Limb (tissue), 2 donors: ENCODE measurements around the gene ACVR1.
A peak's percentile ranks its signal among the peaks of the same experiment; 100 is the strongest.
"Not testable (repeated sequence)": the region's sequence is repeated elsewhere in the genome, so short reads cannot be mapped to it uniquely, and the experiment has no call there.

ENCODE experiments used
- DNase-seq, 2 donors: peaks; one replicate each; pipeline ENCODE4 v3.0.0-alpha.2; 2016; ENCODE audit errors: extremely low spot score in 2 of 2

The ACVR1 gene

DNA sequence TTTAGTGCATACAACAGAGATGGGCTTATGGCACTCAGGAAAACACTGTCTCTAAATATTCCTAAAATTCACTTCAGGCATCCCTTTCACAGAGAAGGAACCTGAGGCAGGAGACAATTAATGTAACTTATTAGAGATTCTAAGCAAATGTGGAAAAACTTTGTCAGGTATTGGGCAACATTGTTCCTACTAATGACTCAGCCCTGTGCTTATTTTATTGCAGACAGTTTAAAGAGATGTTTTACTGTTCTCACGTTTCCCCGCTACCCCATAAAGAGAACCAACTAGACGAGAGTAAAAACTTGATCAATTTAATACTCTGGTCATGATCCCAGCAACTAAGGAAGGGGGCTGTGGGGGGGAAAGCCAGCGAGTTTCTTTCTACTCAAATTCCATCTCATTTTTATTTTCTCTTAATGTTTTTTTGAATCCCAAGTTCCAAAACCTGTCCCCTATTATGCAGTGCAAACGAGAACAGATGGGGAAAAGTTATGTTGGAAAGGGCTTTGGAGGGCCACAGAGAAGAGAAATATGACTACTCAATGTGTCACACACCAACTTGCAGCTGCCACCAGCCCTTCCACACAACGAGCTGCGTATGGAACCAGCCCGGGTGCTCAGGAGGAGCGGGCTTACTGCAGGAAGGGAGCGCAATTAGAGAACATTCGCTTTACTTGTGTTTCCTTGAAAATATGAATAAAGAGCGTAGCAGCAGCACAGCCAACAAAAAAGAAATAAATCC, 18.7 kb upstream of the ACVR1 start:
- peak; percentile 23 to 33 for DNase-seq

GRCh38 chr2:157893611-157894010, 17.5 kb upstream of the ACVR1 start:
- DNase-seq, result no peak

DNA sequence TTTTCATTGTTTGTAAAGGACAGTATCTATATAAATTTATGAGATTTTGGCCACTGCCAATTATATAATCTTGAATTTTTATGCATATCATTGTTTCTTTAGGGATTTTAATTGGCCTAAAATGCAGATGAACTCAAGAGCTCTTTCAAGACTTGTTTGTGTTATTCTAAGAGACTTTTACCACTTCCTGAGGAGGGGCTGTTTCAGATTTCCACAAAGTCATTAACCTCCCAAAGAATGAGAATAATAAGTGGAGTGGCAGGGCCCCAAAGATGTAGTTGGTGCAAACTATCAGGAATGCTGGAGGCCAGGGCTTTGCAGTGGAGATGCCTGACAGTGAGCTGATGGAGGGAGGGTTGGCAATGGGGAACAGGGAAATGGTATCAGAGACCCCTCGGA, 15.5 kb upstream of the ACVR1 start:
- no peak for DNase-seq

DNA sequence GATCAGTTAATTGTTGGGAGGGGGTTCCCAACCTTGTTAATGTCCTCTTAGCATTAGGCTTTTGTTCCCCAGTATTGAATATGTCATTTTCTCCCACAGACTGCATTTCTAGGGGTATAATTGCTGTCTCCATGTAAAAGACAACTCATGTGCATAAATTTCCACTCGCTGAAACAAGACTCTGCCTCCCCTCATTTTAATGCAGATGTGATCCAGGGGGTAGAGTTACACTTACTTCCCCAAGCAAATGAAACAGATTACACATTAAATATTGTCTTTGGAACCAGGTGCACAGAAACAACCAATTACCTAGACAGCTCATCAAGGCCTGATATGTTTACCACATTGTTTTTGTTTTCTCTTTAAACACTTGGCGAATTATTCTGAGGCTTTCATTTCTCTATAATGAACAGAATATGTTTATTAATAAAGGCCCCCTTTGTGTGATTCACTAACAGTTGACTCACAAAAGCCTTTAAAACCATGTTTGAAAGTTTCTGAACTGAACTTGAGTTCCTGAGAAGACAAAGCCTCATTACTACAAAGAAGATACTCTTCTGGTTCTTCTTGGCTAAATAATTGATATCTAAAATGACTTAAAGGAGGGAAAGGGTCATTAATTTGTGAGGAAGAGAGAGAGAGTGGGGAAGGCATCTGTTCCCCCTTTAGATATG, 15.0 kb upstream of the ACVR1 start:
- no peak for DNase-seq

DNA sequence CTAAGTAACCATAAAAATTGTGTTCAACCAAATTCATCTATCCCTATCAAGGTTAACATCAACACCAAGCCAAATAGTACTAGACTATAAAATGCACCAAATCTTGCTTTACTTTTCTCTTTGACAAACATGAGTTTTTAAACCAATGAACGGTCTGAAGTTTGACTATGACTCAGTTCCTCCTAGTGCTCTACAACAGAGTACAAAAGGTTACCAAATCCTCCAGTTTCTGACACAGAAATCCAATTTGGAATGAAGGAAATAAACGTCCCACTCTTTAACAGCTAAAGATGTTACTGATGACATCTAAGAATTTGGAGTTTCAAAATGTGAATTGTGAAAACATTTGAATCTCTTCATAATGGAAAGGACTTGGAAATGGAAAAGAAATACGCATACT, 11.8 kb upstream of the ACVR1 start:
- no peak for DNase-seq

DNA sequence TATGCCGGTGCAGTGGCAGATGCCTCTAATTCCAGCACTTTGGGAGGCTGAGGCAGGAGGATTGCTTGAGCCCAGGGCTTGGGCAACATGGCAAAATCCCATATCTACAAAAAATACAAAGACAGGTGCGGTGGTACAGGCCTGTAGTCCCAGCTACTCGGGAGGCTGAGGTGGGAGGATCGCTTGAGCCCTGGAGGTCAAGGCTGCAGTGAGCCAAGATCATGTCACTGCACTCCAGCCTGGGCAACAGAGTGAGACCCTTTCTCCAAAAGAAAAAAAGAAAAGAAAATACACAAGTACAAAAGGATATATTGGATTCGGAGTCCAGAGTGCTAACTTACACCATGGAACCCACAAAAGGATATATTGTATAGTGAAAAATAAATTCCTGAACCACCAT, 8.4 kb upstream of the ACVR1 start:
- DNase-seq, result not testable (repeated sequence)

GRCh38 chr2:157880927-157881326, 4.8 kb upstream of the ACVR1 start:
- no peak for DNase-seq

- DNase-seq, result no peak
These were observed 1.8 kb upstream of the ACVR1 start for GRCh38 chr2:157877761-157878400.

GRCh38 chr2:157876786-157877138, 632 bp upstream of the ACVR1 start:
- DNase-seq, result no peak

- peak; percentile 20 to 84 for DNase-seq
These were observed 477 bp downstream of the ACVR1 start for GRCh38 chr2:157875641-157876065.

- peak; percentile 77 to 88 for DNase-seq
These were observed 1.0 kb downstream of the ACVR1 start for GRCh38 chr2:157874997-157875640.

DNA sequence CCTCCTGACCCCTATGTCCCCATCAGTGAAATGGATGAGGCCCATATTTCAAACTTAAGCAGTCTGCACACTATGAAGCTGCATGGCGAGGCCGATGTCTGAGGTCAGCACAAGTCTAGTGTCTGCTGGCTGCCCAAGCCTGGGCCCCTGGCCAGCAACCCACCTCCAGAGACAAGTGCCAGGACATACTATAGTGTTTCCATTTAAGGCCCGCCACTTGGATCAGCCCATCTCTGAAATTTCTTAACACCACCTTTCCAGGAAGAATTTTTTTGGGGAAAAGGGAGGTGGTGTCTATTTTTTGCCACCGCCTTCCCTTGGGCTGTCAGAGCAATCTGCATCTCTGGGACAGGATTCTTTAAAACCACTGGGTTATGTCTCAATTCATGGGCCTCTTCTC, 1.8 kb downstream of the ACVR1 start:
- DNase-seq, result peak in 1 of 2 donors; percentile 38

GRCh38 chr2:157872791-157873190, 3.3 kb downstream of the ACVR1 start:
- no peak for DNase-seq

DNA sequence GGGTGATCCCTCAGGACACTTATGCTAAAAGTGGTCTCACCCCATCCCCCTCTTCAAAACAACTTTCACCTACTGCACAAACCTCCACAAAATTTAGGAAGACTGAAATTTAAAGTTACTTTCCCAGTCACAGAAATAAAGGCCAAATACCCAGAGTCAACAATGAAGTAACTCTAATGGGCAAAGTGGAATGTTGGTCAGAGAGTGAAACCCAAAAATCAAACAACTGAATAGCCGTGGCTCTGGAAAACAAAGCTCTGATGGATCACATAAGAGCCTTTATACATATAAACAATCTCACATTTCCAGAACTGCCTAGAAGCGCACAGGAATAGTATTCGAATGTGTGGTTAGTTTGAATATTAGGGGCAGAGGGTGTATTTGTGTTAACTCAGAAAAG, 4.7 kb downstream of the ACVR1 start:
- DNase-seq, result no peak

GRCh38 chr2:157868993-157869392, 7.1 kb downstream of the ACVR1 start:
- no peak for DNase-seq

GRCh38 chr2:157867703-157868102, 8.4 kb downstream of the ACVR1 start:
- no peak for DNase-seq

DNA sequence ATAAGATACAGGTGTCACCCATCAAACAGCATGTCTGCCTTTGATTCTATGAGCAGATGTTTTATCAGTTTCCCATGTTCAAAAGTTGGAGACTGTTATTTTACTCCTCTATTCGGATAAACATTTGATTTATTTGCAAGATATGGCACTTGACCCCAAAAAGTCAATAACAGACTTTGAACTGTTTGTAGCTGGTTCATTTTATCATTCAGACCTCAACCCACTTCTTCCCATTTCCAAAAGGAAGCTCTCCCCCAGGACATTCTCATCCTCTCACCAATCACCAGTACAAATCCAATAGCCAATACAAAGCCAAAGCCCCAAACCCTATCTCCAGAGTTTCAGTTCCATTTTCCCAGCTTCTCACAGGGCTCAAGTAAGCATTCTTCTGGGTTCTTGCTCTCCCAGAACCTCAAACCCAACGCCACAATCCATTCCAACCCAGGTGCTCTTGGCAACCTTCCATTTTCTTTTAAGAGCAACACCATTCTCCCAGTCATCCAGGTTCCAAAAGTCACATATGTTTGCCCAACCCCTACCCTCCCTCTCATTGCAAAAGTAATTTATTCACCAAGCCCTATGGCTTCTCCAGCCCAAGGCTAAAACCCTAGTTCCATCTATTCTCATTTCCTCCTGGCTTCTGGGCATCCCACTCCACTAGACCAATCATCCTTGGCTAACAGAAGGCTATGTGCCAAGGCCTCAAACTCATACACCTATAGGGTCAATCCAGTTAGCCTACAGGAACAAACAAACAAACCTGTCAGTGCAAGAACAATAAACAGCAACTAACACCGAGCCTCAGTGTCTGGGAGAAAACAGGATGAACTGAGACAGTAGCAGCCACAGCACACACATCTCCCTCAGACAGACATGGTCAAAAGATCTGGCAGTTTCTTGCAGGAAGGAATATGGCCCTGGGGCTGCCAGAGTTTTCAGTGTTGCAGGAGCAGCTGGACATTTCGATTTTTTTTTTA, 9.2 kb downstream of the ACVR1 start:
- no peak for DNase-seq

DNA sequence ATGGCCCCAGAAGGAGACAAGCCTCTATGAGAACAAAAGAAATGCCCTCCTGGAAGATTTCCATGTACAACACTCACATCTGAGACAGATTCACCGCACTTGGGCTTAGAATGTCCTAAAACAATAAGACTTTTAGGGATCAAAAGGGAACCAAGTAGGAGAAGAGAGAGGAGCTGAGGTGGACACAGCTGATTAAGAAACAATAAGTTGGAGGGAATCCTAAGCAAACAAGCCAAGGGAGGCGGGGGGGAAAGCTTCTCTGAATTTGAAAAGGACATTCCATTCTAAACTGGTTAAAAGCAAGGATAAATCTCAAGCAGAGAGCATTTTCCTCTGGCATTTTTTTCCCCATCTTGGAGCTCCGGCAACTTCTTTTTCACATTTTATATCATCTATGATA, 9.9 kb downstream of the ACVR1 start:
- DNase-seq, result no peak

- no peak for DNase-seq
These were observed 11.2 kb downstream of the ACVR1 start for GRCh38 chr2:157864857-157865430.

DNA sequence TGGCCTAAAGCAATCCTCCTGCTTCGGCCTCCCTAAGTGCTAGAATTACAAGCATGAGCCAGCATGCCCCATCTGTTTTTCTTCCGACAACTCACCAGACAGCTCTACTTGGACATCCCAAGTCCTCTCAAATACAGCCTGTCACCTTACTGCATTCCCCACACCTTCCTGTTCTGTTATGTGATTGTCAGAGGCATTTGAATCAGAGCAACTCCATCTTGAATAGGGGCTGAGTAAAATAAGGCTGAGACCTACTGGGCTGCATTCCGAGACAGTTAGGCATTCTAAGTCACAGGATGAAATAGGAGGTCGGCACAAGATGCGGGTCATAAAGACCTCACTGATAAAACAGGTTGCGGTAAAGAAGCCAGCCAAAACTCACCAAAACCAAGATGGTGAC, 17.3 kb downstream of the ACVR1 start:
- no peak for DNase-seq

DNA sequence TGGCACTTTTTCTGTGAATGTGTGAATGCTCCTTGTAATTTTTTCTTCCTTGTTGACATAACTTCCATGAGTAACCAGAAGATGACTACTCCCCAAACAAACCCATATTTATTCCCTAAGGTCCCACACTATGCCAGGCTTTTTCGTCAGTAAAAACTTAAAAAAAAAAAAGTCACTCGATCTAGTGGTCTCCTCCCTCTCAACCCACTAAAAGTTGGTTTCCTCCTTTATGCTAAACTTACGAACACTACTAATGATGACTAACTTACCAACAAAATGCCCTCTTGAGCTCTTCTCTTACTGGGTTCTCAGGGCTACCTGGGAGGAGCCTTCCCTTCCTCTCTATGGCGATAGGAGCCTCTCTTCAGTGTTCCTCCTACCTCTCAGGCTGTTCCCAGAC, 18.2 kb downstream of the ACVR1 start:
- no peak for DNase-seq
